NB4 (cell line): ENCODE results near the gene FER.

Experiments
- CTCF ChIP-seq: IDR thresholded peaks from one replicate; pipeline ENCODE4 v1.5.1; 2012; ENCODE audit warnings: low read depth, low read length
- MAX ChIP-seq: IDR thresholded peaks from 2 replicates; pipeline ENCODE4 v1.6.1; 2011; ENCODE audit warnings: low read depth, low read length
- POLR2A ChIP-seq: IDR thresholded peaks from 2 replicates; pipeline ENCODE4 v1.6.1; 2011; ENCODE audit warnings: mild to moderate bottlenecking; ENCODE audit not compliant: insufficient read length; ENCODE audit errors: extremely low read depth

GRCh38 chr5:108941746-108942145 lies 194.0 kb downstream of the FER start:
- TF ChIP-seq CTCF (no peak), POLR2A (no peak), MAX (no peak)
